Sigmoid colon (tissue), 7 donors: ENCODE results near the gene MAD1L1. TPM values are rescaled to one million over a fixed set of nuclear protein-coding genes. Genes with fewer than 3 reads are reported as not detected.

ENCODE experiments used
- DNase-seq: peaks from one replicate; pipeline ENCODE4 v3.0.0-alpha.2; 2019
- H3K27ac ChIP-seq, 4 donors: fragments of 200-600 bp; sonication (generic); one replicate each; pipeline ENCODE4 v1.5.1; 2016 to 2019; ENCODE audit warnings: mild to moderate bottlenecking in 1 of 4
- H3K27me3 ChIP-seq, 3 donors: fragments of 200-600 bp; sonication (generic); one replicate each; pipeline ENCODE4 v1.5.1; 2019; ENCODE audit warnings: mild to moderate bottlenecking in 1 of 3
- H3K36me3 ChIP-seq, 4 donors: fragments of 200-600 bp; sonication (generic); one replicate each; pipeline ENCODE4 v1.5.1; 2016 to 2019
- H3K4me1 ChIP-seq, 4 donors: fragments of 200-600 bp; sonication (generic); one replicate each; pipeline ENCODE4 v1.5.1; 2017 to 2019
- H3K4me3 ChIP-seq, 4 donors: fragments of 200-600 bp; sonication (generic); one replicate each; pipeline ENCODE4 v1.5.1; 2017 to 2019; ENCODE audit warnings: mild to moderate bottlenecking in 2 of 4, moderate library complexity in 1 of 4
- H3K9me3 ChIP-seq, 4 donors: fragments of 200-600 bp in 3 of 4; sonication (generic) in 3 of 4; one replicate each; pipeline versions ENCODE4 v1.5.1 to v1.6.1; 2013 to 2019
- EP300 ChIP-seq, 4 donors: sonication (generic); formaldehyde crosslinking; IDR thresholded peaks; one replicate each; pipeline ENCODE4 v1.6.1; 2017; ENCODE audit warnings: antibody characterized with exemption in 4 of 4
- POLR2A ChIP-seq, 2 donors: fragments of 450-650 bp; IDR thresholded peaks; one replicate each; pipeline ENCODE4 v1.6.1; 2016; ENCODE audit warnings: antibody characterized with exemption in 2 of 2, mild to moderate bottlenecking in 2 of 2, moderate library complexity in 2 of 2
- POLR2AphosphoS5 ChIP-seq, 4 donors: sonication (generic); formaldehyde crosslinking; IDR thresholded peaks; one replicate each; pipeline ENCODE4 v1.6.1; 2017; ENCODE audit warnings: antibody characterized with exemption in 4 of 4
- WGBS, 2 donors: extraction: QIAGEN DNeasy Blood & Tissue Kit; methylation state at CpG; one replicate each; pipeline ENCODE4 v1.1.7; 2013; 5-methylcytosine and 5-hydroxymethylcytosine counted together
- intact Hi-C: fragments of 100-400 bp; cut with DNase I; formaldehyde crosslinking; loops from one replicate; pipeline ENCODE4 v1.15.1; 2023
- polyA plus RNA-seq, 3 donors: library from polyadenylated mRNA; stranded (reverse); fragments of 200-250 nt; gene quantifications; one replicate each; pipeline ENCODE4 v1.2.3, GENCODE V29; 2013
- total RNA-seq, 4 donors: library from RNA; depleted of rRNA; stranded (reverse); fragments of >200 nt; gene quantifications; one replicate each; pipeline ENCODE4 v1.1.0, GENCODE V29; 2016
- TF ChIP-seq, protein P1 (sequence below), 4 experiments: fragments of 450-650 bp in 3 of 4; fragments of 200-600 bp in 1 of 4; IDR thresholded peaks; one replicate each; pipeline ENCODE4 v1.5.1; 2016 to 2019; ENCODE audit warnings: antibody characterized with exemption in 4 of 4, mild to moderate bottlenecking in 3 of 4, moderate library complexity in 2 of 4
- donor health status: healthy with polysubstance abuse.
- donor health status: Bipolar disorder and iron deficiency.
- donor health status: healthy.

Gene MAD1L1
- total and polyA plus RNA-seq, 7 donors, result 10.2 to 38.4 (median 20.6) TPM

DNA sequence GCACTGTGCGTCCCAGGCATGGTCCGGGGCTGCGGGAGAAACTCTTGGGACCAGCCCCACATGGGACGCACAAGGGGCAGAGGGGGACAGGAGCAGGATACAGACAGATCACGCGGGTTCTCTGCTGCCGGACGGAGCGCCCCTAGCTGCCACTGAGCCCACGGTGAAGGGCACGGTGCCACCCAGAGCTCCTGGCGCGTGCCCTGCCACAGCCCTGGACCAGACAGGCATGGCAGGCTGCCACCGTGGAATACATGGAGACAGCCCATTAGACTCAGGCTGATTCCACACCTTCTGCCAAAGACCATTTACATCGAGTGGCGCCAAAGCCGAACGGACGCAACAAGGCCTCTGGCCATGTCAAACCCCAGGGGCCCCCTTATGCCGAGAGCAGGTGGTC lies 90.4 kb downstream of the MAD1L1 start:
- Histone ChIP-seq H3K9me3 (no peaks in the 10 kb centered on the region), H3K27ac (no peak overlapping the region), H3K4me3 (no peak overlapping the region), H3K27me3 (no peaks in the 10 kb centered on the region), H3K36me3 (peaks cover 0 to 24% (median 11%) of the 10 kb centered on the region in 4 donors), H3K4me1 (no peaks in the 10 kb centered on the region)
- no peak for DNase-seq
- TF ChIP-seq, protein P1, sequence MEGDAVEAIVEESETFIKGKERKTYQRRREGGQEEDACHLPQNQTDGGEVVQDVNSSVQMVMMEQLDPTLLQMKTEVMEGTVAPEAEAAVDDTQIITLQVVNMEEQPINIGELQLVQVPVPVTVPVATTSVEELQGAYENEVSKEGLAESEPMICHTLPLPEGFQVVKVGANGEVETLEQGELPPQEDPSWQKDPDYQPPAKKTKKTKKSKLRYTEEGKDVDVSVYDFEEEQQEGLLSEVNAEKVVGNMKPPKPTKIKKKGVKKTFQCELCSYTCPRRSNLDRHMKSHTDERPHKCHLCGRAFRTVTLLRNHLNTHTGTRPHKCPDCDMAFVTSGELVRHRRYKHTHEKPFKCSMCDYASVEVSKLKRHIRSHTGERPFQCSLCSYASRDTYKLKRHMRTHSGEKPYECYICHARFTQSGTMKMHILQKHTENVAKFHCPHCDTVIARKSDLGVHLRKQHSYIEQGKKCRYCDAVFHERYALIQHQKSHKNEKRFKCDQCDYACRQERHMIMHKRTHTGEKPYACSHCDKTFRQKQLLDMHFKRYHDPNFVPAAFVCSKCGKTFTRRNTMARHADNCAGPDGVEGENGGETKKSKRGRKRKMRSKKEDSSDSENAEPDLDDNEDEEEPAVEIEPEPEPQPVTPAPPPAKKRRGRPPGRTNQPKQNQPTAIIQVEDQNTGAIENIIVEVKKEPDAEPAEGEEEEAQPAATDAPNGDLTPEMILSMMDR (IDR thresholded peaks at IDR 0.05), result no peak
- TF ChIP-seq POLR2A (IDR thresholded peaks at IDR 0.05), result no peak
- no peak for TF ChIP-seq EP300 (IDR thresholded peaks at IDR 0.05)
- TF ChIP-seq POLR2AphosphoS5 (IDR thresholded peaks at IDR 0.05), result no peak
- 97% methylated on average over 20 of the region's 20 CpGs for WGBS, 2 donors
- intact Hi-C loops, result no loop called here

DNA sequence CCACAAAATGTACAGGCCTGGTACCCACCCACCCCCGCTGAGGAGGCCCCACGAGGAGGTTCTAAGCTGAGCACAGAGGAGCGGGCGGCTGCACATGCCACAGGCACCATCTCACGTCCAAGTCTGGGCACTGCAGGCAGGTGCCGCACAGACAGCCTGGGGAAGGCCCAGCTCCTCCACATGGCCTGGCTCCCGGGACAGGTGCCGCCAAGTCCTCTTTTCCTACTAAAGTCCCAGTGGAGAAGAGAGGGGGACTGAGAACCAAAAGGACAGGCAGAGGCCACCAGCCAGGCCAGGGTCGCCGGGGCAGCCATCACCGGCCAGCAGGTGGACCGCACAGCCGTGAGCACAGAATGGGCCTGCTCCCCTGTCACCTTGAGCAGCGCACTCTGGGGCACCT lies 91.1 kb downstream of the MAD1L1 start:
- TF ChIP-seq, protein P1 (IDR thresholded peaks at IDR 0.05), result no peak
- TF ChIP-seq POLR2A (IDR thresholded peaks at IDR 0.05) (no peak), EP300 (IDR thresholded peaks at IDR 0.05) (no peak), POLR2AphosphoS5 (IDR thresholded peaks at IDR 0.05) (no peak)
- 90 to 97% methylated on average over 14 of the region's 14 CpGs for WGBS, 2 donors
- no peak for DNase-seq
- Histone ChIP-seq H3K36me3 (peaks cover 0 to 17% (median 11%) of the 10 kb centered on the region in 4 donors), H3K4me3 (no peak overlapping the region), H3K27ac (no peak overlapping the region), H3K4me1 (no peaks in the 10 kb centered on the region), H3K9me3 (no peaks in the 10 kb centered on the region), H3K27me3 (no peaks in the 10 kb centered on the region)
- intact Hi-C loops, result no loop called here

DNA sequence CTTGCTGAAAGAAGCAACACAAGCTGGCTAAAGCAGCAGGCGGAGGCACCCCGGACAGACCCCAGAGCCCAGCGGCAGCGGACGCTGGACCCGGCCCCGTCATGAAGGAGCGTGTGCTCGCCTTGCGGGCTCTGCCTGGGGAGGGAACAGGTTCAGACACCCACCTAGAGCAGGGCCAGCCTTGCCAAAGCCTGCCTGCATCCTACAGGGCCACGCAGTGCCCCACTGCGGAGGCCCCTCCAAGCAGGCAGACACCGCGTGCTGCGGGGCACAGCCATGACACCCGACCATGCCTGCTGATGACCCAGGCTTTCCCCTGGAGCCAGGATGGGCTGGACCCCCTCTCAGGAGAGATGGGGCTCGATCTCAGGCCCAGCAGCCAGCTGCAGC lies 91.7 kb downstream of the MAD1L1 start:
- intact Hi-C loops, result no loop called here
- no peak overlapping the region for H3K27ac ChIP-seq

DNA sequence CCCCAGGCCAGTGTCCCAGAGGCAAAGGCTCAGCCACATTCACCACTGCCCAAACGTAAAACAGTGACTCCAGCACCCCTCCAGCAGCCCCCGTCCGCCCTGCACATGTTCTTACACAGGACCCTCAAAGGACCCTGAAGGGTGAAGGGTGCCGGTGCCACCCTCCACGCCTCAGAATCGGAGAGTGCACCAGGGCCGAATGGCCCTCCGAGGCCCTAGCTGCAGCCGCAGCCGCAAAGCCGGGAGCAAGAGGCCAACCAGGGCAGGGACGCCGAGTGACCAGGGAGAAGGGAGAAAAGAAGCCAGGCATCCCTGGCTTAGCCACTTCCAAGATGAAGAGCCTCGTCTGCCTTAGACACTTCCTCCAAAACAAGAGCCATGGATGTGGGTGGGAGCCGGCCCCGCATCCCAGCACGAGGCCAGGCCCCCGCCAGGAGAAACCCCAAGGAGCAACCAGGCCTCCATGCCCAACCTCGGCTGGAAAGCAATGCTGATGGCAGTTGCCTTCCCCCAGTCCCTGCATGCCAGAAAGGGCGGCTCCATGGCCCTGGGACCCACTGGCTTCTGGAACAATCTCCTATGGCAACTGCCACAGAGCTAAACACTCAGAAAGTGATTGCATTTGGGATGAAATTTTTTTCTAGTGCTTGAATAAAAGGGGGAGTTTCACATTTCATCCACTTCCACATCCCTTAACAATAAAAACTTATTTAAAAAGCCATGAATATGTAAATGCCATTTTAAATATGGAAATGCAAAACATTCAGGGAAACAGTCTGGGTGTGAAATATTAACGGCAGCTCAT lies 92.3 kb downstream of the MAD1L1 start:
- Histone ChIP-seq H3K4me1 (no peaks in the 10 kb centered on the region), H3K4me3 (no peak overlapping the region), H3K36me3 (peaks cover 0 to 6% (median 3%) of the 10 kb centered on the region in 4 donors), H3K27ac (no peak overlapping the region), H3K27me3 (no peaks in the 10 kb centered on the region), H3K9me3 (no peaks in the 10 kb centered on the region)
- no peak for DNase-seq
- no peak for TF ChIP-seq POLR2A (IDR thresholded peaks at IDR 0.05)
- no peak for TF ChIP-seq EP300 (IDR thresholded peaks at IDR 0.05)
- no peak for TF ChIP-seq POLR2AphosphoS5 (IDR thresholded peaks at IDR 0.05)
- TF ChIP-seq, protein P1 (IDR thresholded peaks at IDR 0.05), result no peak
- intact Hi-C loops, result no loop called here
- WGBS, 2 donors, result 93 to 95% methylated on average over 21 of the region's 21 CpGs

More for the DNA sequence above, 91.7 kb downstream of the MAD1L1 start:
- Histone ChIP-seq H3K27me3 (no peaks in the 10 kb centered on the region), H3K4me3 (no peak overlapping the region), H3K4me1 (no peaks in the 10 kb centered on the region), H3K36me3 (peaks cover 0 to 12% (median 8%) of the 10 kb centered on the region in 4 donors), H3K9me3 (no peaks in the 10 kb centered on the region)
- WGBS, 2 donors, result 85 to 92% methylated on average over 17 of the region's 17 CpGs
- DNase-seq, result no peak
- no peak for TF ChIP-seq POLR2A (IDR thresholded peaks at IDR 0.05)
- TF ChIP-seq, protein P1 (IDR thresholded peaks at IDR 0.05), result no peak
- no peak for TF ChIP-seq EP300 (IDR thresholded peaks at IDR 0.05)
